A673 (cell line): ENCODE measurements around the gene HAPLN2. TPM values are rescaled to one million over a fixed set of nuclear protein-coding genes. Genes with fewer than 3 reads are reported as not detected.

Experiments used
- Bru-seq: library from RNA; stranded (reverse); fragments of 400-500 nt; gene quantifications from one replicate; lab custom pipeline; 2021; lab: Mats Ljungman, UMichigan
- BruChase-seq, 2 experiments: library from RNA; stranded (reverse); fragments of 400-500 nt; gene quantifications; one replicate each; lab custom pipeline; 2021; lab: Mats Ljungman, UMichigan
- BruUV-seq: library from RNA; stranded (reverse); fragments of 400-500 nt; replicated peaks from 2 replicates; lab custom pipeline; 2021; lab: Mats Ljungman, UMichigan
- CTCF ChIA-PET: fragments of 300-600 bp; sonication (Branson Sonifier 250); formaldehyde crosslinking; loops from one replicate; lab custom pipeline; 2022; ENCODE audit warnings: antibody characterized with exemption; lab: Charles Lee
- POLR2A ChIA-PET: fragments of 300-600 bp; sonication (Branson Sonifier 250); formaldehyde crosslinking; loops from one replicate; lab custom pipeline; 2022; ENCODE audit warnings: antibody characterized with exemption; ENCODE audit not compliant: low non-redundant PET; lab: Charles Lee
- DNase-seq: peaks from one replicate; pipeline ENCODE4 v3.0.0-alpha.2; 2015; ENCODE audit warnings: low spot score
- H3K27ac ChIP-seq: fragments of 200-600 bp; sonication (generic); 2 replicates; pipeline ENCODE4 v1.5.1; 2016; ENCODE audit warnings: mixed run types, low read depth, mild to moderate bottlenecking, mixed read lengths, antibody characterized with exemption, low read length; ENCODE audit not compliant: poor library complexity, severe bottlenecking
- H3K27me3 ChIP-seq: fragments of 200-600 bp; sonication (generic); replicated peaks from 2 replicates; pipeline ENCODE4 v1.6.1; 2017; ENCODE audit warnings: mixed run types, low read depth, mild to moderate bottlenecking, mixed read lengths, antibody characterized with exemption, low read length; ENCODE audit not compliant: insufficient read depth, poor library complexity
- H3K36me3 ChIP-seq: fragments of 200-600 bp; sonication (generic); 2 replicates; pipeline ENCODE4 v1.6.1; 2016; ENCODE audit warnings: mixed run types, mild to moderate bottlenecking, mixed read lengths, antibody characterized with exemption, low read length; ENCODE audit not compliant: insufficient read depth, poor library complexity, severe bottlenecking
- H3K4me1 ChIP-seq: fragments of 200-600 bp; sonication (generic); 2 replicates; pipeline ENCODE4 v1.6.1; 2017; ENCODE audit warnings: mixed run types, mild to moderate bottlenecking, mixed read lengths, antibody characterized with exemption, low read length; ENCODE audit not compliant: insufficient read depth, poor library complexity, severe bottlenecking
- H3K4me3 ChIP-seq: fragments of 200-600 bp; sonication (generic); 2 replicates; pipeline ENCODE4 v1.5.1; 2016; ENCODE audit warnings: low read depth, mixed run types, mild to moderate bottlenecking, mixed read lengths, low read length; ENCODE audit not compliant: poor library complexity, severe bottlenecking
- H3K9me3 ChIP-seq: fragments of 200-600 bp; sonication (generic); 2 replicates; pipeline ENCODE4 v1.6.1; 2016; ENCODE audit warnings: mixed run types, low read depth, mild to moderate bottlenecking, mixed read lengths, antibody characterized with exemption, low read length; ENCODE audit not compliant: poor library complexity, severe bottlenecking
- EZH2 ChIP-seq: fragments of 200-600 bp; sonication (generic); IDR thresholded peaks from 2 replicates; pipeline ENCODE4 v1.6.1; 2017; ENCODE audit warnings: borderline replicate concordance, low read depth, mild to moderate bottlenecking, mixed read lengths, antibody characterized with exemption, low read length; ENCODE audit not compliant: poor library complexity, severe bottlenecking
- intact Hi-C: fragments of 100-400 bp; cut with micrococcal nuclease; formaldehyde crosslinking; loops from one replicate; pipeline ENCODE4 v1.10.0; 2022; ENCODE audit not compliant: unreplicated experiment
- long read RNA-seq: library from polyadenylated mRNA; stranded (forward); transcript quantifications from one replicate; pipeline ENCODE4 v2.0.0, GENCODE V29; 2022
- total RNA-seq: library from RNA; stranded (reverse); gene quantifications from 2 replicates; pipeline ENCODE4 v1.2.3, GENCODE V29; 2021
- TF ChIP-seq, protein P1 (sequence below): fragments of 300-800, 200-600 bp; sonication (generic); conservative IDR thresholded peaks from 2 replicates; pipeline ENCODE4 v1.5.1; 2017; ENCODE audit warnings: low read depth, mild to moderate bottlenecking, antibody characterized with exemption, low read length, moderate library complexity, mixed read lengths

HAPLN2 gene
- not detected in 2 replicates for total RNA-seq
- percentile 11 among the genes with signal in this experiment for Bru-seq, nascent RNA
- percentile 6 among the genes with signal in this experiment for BruChase-seq, experiment 1, labeled RNA remaining after a 2-hour chase
- BruChase-seq, experiment 2, labeled RNA remaining after a 6-hour chase, result percentile 0 among the genes with signal in this experiment
- long read RNA-seq, result 0 reads

DNA sequence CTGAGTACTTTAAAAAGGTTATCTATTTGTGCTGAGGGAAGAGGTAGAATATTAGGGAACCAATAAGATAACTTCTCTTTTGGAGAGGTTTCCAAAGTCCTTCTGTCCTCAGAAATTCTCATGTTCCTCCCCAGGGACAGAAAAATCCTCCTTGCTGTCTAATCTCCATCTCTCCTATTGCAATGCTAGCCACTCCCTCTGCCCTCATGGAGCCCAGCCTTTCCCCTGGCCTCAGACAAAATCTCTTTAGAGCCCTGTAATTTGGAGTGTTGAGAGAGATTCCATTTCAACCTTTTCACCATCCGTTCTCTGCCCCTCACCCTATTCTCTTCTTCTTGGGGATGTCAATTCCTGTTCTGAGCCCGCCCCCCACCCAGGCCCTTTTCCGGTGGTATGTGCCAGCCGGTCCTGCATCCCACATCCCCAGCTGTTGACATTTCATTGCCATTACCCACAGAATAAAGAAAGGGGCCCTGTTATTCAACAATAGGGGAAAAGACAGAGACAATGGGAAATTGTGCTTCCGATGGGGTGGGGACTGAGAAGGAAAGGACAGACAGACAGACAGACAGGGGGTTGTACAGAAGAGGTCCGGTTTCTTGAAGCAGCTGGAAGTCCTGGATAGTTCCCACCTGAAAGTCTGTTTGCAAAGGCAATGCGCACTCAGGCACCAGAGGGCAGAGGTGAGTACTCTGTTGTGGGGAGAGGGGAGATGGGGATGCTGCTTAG is at the start of gene HAPLN2:
HAPLN2 (plus strand) TSS at position 563 of the 729 bp plus-strand sequence. CDS start 4,076 bp downstream, outside the sequence.
- Histone ChIP-seq H3K4me3 (no peak within 1 kb of the TSS), H3K27me3 (peaks cover 44% of the 10 kb centered on the region), H3K36me3 (no peaks in the 10 kb centered on the region), H3K4me1 (peaks cover 5% of the 10 kb centered on the region), H3K27ac (no peak within 1 kb of the TSS), H3K9me3 (no peaks in the 10 kb centered on the region)
- POLR2A ChIA-PET, result interaction anchor here (0.7 kb wide), 1 partner anchor 25 kb away, joined by 3 read pairs; no protein-coding TSS in a partner anchor
- intact Hi-C loops, result no loop called here
- no TSS peak for BruUV-seq
- no peak for TF ChIP-seq EZH2
- TF ChIP-seq, protein P1, sequence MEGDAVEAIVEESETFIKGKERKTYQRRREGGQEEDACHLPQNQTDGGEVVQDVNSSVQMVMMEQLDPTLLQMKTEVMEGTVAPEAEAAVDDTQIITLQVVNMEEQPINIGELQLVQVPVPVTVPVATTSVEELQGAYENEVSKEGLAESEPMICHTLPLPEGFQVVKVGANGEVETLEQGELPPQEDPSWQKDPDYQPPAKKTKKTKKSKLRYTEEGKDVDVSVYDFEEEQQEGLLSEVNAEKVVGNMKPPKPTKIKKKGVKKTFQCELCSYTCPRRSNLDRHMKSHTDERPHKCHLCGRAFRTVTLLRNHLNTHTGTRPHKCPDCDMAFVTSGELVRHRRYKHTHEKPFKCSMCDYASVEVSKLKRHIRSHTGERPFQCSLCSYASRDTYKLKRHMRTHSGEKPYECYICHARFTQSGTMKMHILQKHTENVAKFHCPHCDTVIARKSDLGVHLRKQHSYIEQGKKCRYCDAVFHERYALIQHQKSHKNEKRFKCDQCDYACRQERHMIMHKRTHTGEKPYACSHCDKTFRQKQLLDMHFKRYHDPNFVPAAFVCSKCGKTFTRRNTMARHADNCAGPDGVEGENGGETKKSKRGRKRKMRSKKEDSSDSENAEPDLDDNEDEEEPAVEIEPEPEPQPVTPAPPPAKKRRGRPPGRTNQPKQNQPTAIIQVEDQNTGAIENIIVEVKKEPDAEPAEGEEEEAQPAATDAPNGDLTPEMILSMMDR, result peak; percentile 58
- CTCF ChIA-PET, result interaction anchor here (0.5 to 0.6 kb wide), 2 partner anchors 86 to 119 kb away, joined by 3 read pairs; partner anchors contain the start of gene MEF2D
- DNase-seq, result peak; percentile 42

DNA sequence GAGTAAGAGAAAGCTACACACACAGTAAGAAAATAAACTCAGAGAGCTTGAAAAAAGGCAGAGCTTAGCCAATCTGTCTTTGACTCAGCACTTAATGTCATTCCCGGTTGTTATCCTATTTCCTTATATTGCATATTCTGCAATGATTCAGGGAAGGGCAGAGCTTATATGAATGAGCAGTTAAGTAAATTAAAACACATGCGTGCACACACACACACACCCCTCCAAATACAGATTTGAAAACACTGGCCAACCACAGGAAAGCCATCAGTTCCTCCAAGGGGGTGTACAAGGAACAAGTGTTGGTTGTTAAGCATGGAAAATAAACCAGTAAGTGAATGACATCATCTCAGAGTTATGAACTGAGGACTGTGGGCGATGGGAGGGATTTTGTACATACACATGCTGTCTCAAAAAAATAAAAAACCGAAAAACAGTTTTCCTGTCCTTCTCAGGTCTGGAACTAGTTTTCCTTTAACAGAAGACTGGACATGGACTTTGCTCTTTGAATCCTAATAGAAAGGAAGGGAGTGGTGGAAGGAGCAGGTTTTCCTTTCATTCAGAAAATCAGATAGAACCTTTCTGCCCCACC is 47.9 kb upstream of the HAPLN2 start:
- Histone ChIP-seq H3K9me3 (no peaks in the 10 kb centered on the region), H3K4me3 (peak overlapping the region; percentile 80), H3K36me3 (peaks cover 13% of the 10 kb centered on the region), H3K27ac (peak overlapping the region; percentile 34), H3K4me1 (no peaks in the 10 kb centered on the region), H3K27me3 (no peaks in the 10 kb centered on the region)
- peak; percentile 53 for DNase-seq
- intact Hi-C loops, result loop anchor here (5.0 kb wide), 1 partner anchor 89 kb away; no protein-coding TSS in a partner anchor
- TF ChIP-seq EZH2, result no peak
- TF ChIP-seq, protein P1, result no peak
- ChIA-PET CTCF (no interaction called here), POLR2A (interaction anchor here (0.6 to 0.7 kb wide), 2 partner anchors 71 to 157 kb away, joined by 3 to 4 read pairs; partner anchors contain the start of genes ISG20L2 and MEF2D)
- no TSS peak for BruUV-seq

DNA sequence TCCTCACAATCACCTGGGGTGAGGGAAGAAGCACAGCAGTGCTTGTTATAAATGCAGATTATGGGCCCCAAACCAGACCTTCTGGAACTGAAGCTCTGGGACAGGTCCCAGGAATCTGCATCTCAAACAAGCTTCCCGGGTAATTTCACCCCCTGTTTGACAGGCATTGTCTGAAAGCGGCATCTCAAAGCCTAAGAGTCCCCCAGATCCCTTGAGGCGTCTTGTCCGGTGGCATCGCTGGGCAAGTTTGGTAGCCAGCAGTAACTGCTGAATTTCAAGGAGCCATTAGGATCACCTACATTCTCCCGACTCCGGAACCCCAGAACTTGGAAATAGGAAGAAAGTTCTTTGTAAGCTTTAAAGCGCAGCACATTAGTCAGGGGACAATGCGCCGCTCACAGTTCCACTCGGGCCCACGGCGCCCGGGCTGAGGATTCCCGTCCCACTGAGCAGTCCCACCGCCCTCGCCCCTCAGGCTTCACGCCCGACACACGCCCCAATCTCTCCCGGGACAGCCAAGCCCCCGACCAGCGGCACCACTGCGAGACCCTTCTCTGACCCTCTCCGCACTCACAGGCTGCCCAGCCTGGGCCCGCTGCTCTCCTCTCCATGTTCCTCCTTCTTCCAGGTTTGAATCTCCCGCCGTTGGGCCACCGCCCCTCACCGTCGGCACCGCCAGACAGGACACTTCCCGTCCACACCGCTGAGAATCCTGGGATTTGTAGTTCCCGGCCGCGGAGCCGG is 47.1 kb upstream of the HAPLN2 start, which contains the start of gene IQGAP3:
IQGAP3 (minus strand) TSS at position 647 of the 744 bp plus-strand sequence; CDS start at position 611, 36 bp downstream.
- peak within 1 kb of the TSS; percentile 34 for H3K27ac ChIP-seq
- peak within 1 kb of the TSS; percentile 80 for H3K4me3 ChIP-seq
- H3K9me3 ChIP-seq, result no peaks in the 10 kb centered on the region
- no peaks in the 10 kb centered on the region for H3K27me3 ChIP-seq
- peak; percentile 86 for DNase-seq
- ChIA-PET CTCF (no interaction called here), POLR2A (no interaction called here)
- TF ChIP-seq, protein P1, result no peak
- TF ChIP-seq EZH2, result no peak
- TSS peak; percentile 79 for BruUV-seq
- peaks cover 13% of the 10 kb centered on the region for H3K36me3 ChIP-seq
- intact Hi-C loops, result loop anchor here (5.0 kb wide), 1 partner anchor 90 kb away; no protein-coding TSS in a partner anchor
- H3K4me1 ChIP-seq, result no peaks in the 10 kb centered on the region
